Esophagus muscularis mucosa (tissue), 4 donors: ENCODE results near the gene FAM222B. TPM values are rescaled to one million over a fixed set of nuclear protein-coding genes. Genes with fewer than 3 reads are reported as not detected.

Source experiments
- DNase-seq: peaks from one replicate; pipeline ENCODE4 v3.0.0-alpha.2; 2017; ENCODE audit errors: extremely low spot score
- H3K27ac ChIP-seq, 4 donors: fragments of 200-600 bp; sonication (generic); replicated peaks in 1 of 4; 1 replicate in 3 of 4; 2 replicates in 1 of 4; pipeline ENCODE4 v1.5.1; 2016 to 2019; ENCODE audit warnings: mild to moderate bottlenecking in 1 of 4
- H3K27me3 ChIP-seq, 4 donors: fragments of 200-600 bp; sonication (generic); one replicate each; pipeline versions ENCODE4 v1.5.1 to v1.6.0; 2016 to 2019
- H3K36me3 ChIP-seq, 4 donors: fragments of 200-600 bp; sonication (generic); one replicate each; pipeline ENCODE4 v1.5.1; 2016 to 2019
- H3K4me1 ChIP-seq, 4 donors: fragments of 200-600 bp; sonication (generic); one replicate each; pipeline ENCODE4 v1.5.1; 2016 to 2019
- H3K4me3 ChIP-seq, 4 donors: fragments of 200-600 bp; sonication (generic); 1 replicate in 2 of 4; 2 replicates in 2 of 4; pipeline ENCODE4 v1.5.1; 2016 to 2019; ENCODE audit warnings: mild to moderate bottlenecking in 4 of 4, moderate library complexity in 1 of 4
- H3K9me3 ChIP-seq, 4 donors: fragments of 200-600 bp; sonication (generic); 1 replicate in 3 of 4; 2 replicates in 1 of 4; pipeline ENCODE4 v1.5.1; 2016 to 2019
- EP300 ChIP-seq: sonication (generic); formaldehyde crosslinking; IDR thresholded peaks from one replicate; pipeline ENCODE4 v1.6.1; 2017; ENCODE audit warnings: antibody characterized with exemption
- POLR2A ChIP-seq: fragments of 450-650 bp; IDR thresholded peaks from one replicate; pipeline ENCODE4 v1.6.1; 2017; ENCODE audit warnings: antibody characterized with exemption, moderate library complexity, mild to moderate bottlenecking, low read depth
- POLR2AphosphoS5 ChIP-seq, 2 donors: sonication (generic); formaldehyde crosslinking; IDR thresholded peaks; one replicate each; pipeline ENCODE4 v1.6.1; 2017; ENCODE audit warnings: antibody characterized with exemption in 2 of 2
- WGBS: methylation state at CpG from one replicate; pipeline ENCODE4 v1.1.5; 2018; 5-methylcytosine and 5-hydroxymethylcytosine counted together
- intact Hi-C: fragments of 100-400 bp; cut with DNase I; formaldehyde crosslinking; loops from one replicate; pipeline ENCODE4 v1.15.1; 2023
- total RNA-seq, 4 donors: library from RNA; depleted of rRNA; stranded (reverse); fragments of >200 nt; gene quantifications; one replicate each; pipeline versions ENCODE4 v1.1.0 to v1.2.1, GENCODE V29; 2016
- TF ChIP-seq, protein P1 (sequence below), 3 experiments: fragments of 200-600 bp in 2 of 3; fragments of 450-650 bp in 1 of 3; sonication (generic) in 2 of 3; IDR thresholded peaks; one replicate each; pipeline ENCODE4 v1.5.1; 2017 to 2019; ENCODE audit warnings: antibody characterized with exemption in 3 of 3, mild to moderate bottlenecking in 2 of 3, moderate library complexity in 1 of 3

The FAM222B gene
- total RNA-seq, 4 donors from 2014 or later = 15.9 to 48.1 (median 30.3) TPM

DNA sequence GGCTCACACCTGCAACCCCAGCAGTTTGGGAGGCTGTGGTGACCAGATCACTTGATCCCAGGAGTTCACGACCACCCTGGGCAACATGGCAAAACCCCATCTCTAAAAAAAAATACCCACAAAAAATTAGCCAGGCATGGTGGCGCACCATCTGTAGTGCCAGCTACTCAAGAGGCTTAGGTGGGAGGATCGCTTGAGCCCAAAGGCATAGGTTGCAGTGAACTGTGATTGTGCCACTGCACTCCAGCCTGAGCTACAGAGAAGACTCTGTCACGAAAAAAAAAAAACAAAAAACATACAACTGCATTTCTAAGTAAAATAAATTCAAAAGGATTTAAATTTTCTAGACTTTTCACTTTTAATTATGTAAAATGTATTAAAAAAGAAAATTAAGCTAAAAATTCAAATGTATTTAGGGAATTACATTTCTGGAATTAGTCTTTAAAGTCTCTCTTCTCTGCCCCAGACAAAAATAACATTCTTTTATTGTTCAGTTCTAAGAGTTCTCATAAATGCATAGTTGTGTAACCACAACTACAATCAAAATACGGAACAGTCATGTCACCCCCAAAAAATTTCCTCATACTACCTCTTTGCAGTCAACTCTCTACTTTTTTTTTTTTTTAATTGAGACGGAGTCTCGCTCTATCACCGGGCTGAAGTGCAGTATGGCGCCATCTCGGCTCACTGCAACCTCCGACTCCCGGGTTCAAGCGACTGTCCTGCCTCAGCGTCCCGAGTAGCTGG is 14.1 kb downstream of the FAM222B start:
- no peaks in the 10 kb centered on the region for H3K27me3 ChIP-seq
- TF ChIP-seq EP300 = no peak
- TF ChIP-seq, protein P1, sequence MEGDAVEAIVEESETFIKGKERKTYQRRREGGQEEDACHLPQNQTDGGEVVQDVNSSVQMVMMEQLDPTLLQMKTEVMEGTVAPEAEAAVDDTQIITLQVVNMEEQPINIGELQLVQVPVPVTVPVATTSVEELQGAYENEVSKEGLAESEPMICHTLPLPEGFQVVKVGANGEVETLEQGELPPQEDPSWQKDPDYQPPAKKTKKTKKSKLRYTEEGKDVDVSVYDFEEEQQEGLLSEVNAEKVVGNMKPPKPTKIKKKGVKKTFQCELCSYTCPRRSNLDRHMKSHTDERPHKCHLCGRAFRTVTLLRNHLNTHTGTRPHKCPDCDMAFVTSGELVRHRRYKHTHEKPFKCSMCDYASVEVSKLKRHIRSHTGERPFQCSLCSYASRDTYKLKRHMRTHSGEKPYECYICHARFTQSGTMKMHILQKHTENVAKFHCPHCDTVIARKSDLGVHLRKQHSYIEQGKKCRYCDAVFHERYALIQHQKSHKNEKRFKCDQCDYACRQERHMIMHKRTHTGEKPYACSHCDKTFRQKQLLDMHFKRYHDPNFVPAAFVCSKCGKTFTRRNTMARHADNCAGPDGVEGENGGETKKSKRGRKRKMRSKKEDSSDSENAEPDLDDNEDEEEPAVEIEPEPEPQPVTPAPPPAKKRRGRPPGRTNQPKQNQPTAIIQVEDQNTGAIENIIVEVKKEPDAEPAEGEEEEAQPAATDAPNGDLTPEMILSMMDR (IDR thresholded peaks at IDR 0.05) = no peak
- no peak for TF ChIP-seq POLR2AphosphoS5 (IDR thresholded peaks at IDR 0.05)
- no peak for DNase-seq
- H3K4me1 ChIP-seq = no peaks in the 10 kb centered on the region
- H3K4me3 ChIP-seq = no peak overlapping the region
- intact Hi-C loops = no loop called here
- 93% methylated on average over 15 of the region's 15 CpGs for WGBS
- no peak overlapping the region for H3K27ac ChIP-seq
- no peaks in the 10 kb centered on the region for H3K9me3 ChIP-seq
- peaks cover 0 to 11% (median 0%) of the 10 kb centered on the region in 4 donors for H3K36me3 ChIP-seq

DNA sequence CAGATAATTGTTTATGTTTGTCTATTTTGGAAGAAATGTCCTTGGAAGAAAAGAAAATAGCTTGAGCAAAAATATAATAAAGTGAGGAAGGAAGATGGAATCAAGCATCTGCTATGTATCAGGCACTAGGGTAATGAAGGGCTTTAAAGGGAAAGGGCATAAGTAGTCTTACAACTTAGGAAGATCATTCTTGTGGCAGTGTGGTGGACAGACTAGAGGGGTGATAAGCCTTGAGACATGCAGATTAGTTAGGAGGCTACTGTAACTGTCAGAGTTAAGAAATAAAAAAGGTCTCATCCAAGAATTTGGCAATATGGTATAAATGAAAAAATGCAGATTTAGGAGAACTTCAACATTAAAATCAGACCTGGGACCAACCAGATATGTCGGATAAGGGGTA is 14.9 kb downstream of the FAM222B start:
- intact Hi-C loops = no loop called here
- WGBS = 87% methylated on average over 1 of the region's 1 CpG

DNA sequence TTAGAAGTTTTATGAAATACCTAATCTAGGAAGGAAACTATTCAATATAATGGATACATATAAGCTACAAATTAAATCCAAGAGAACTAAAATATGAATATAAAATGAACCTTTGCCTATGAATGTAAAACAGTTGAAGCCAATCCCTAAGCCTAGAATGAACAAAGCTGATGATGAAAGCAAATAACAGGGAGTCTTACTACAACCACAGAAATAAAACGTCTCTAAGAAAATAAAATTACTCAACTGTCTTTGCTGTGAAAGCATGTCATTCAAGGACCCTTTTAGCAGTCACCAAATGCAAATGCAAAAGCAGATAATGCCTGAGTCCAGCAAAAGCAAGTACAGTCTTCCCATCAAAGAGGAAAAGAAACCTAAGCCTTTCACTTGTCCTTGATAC is 23.0 kb downstream of the FAM222B start:
- TF ChIP-seq, protein P1 (IDR thresholded peaks at IDR 0.05) = no peak
- TF ChIP-seq EP300 = no peak
- TF ChIP-seq POLR2AphosphoS5 (IDR thresholded peaks at IDR 0.05) = no peak
- TF ChIP-seq POLR2A = no peak
- no peak overlapping the region for H3K27ac ChIP-seq
- H3K4me1 ChIP-seq = peaks cover 0 to 7% (median 2%) of the 10 kb centered on the region in 4 donors
- no peak overlapping the region for H3K4me3 ChIP-seq
- no peak for DNase-seq
- no peaks in the 10 kb centered on the region for H3K9me3 ChIP-seq
- H3K27me3 ChIP-seq = no peaks in the 10 kb centered on the region
- WGBS = 65% methylated on average over 1 of the region's 1 CpG
- no peaks in the 10 kb centered on the region for H3K36me3 ChIP-seq
- intact Hi-C loops = loop anchor here (5.0 kb wide), 1 partner anchor 33 kb away; no protein-coding TSS in a partner anchor

More for the DNA sequence above, 14.9 kb downstream of the FAM222B start:
- Histone ChIP-seq H3K27ac (no peak overlapping the region), H3K9me3 (no peaks in the 10 kb centered on the region), H3K36me3 (peaks cover 0 to 11% (median 0%) of the 10 kb centered on the region in 4 donors), H3K27me3 (no peaks in the 10 kb centered on the region), H3K4me1 (no peaks in the 10 kb centered on the region), H3K4me3 (no peak overlapping the region)
- DNase-seq = no peak
- TF ChIP-seq POLR2AphosphoS5 (IDR thresholded peaks at IDR 0.05) (no peak), EP300 (no peak), POLR2A (no peak)
- TF ChIP-seq, protein P1 (IDR thresholded peaks at IDR 0.05) = no peak

DNA sequence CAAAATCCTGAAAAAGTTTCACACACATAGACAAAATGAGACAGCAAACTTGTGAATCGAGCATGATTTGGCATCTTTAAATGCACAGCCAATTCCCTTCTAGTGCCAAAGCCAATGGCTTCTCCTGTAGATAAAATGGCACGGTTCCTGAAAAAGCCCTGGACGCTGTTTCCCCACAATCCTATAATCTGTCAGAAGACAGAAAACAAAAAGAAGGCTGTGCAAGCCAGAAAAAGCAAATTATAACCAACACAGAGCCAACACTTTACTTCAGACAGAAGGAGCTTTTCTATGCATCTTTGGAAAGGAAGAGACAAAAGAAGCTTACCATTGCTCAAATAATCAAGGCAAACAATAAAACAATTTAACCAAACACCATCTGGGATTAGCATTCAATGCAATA is 23.8 kb downstream of the FAM222B start:
- TF ChIP-seq EP300 = no peak
- no peak for TF ChIP-seq POLR2A
- TF ChIP-seq, protein P1 (IDR thresholded peaks at IDR 0.05) = no peak
- no peak for TF ChIP-seq POLR2AphosphoS5 (IDR thresholded peaks at IDR 0.05)
- no peak for DNase-seq
- H3K4me1 ChIP-seq = peaks cover 0 to 7% (median 2%) of the 10 kb centered on the region in 4 donors
- 74% methylated on average over 3 of the region's 3 CpGs for WGBS
- intact Hi-C loops = loop anchor here (5.0 kb wide), 1 partner anchor 33 kb away; no protein-coding TSS in a partner anchor
- H3K4me3 ChIP-seq = no peak overlapping the region
- no peaks in the 10 kb centered on the region for H3K27me3 ChIP-seq
- H3K27ac ChIP-seq = no peak overlapping the region
- no peaks in the 10 kb centered on the region for H3K9me3 ChIP-seq
- H3K36me3 ChIP-seq = no peaks in the 10 kb centered on the region
